IMR-90 (cell line): ENCODE results near the gene NAV2. TPM values are rescaled to one million over a fixed set of nuclear protein-coding genes. Genes with fewer than 3 reads are reported as not detected.

Experiments used
- ATAC-seq: fragments of 200-7000 bp; cut with Tn5 transposase; 2 replicates; pipeline ENCODE4 v1.9.1; 2020; ENCODE audit warnings: low read depth, mild to moderate bottlenecking, moderate library complexity
- BruUV-seq: library from RNA; stranded (reverse); fragments of 400-500 nt; replicated peaks from 2 replicates; lab custom pipeline; 2021; lab: Mats Ljungman, UMichigan
- CTCF ChIA-PET: fragments of 300-600 bp; formaldehyde crosslinking; extraction: SDS; loops from one replicate; lab custom pipeline; 2021; ENCODE audit warnings: antibody characterized with exemption; lab: Yijun Ruan, JAX
- POLR2A ChIA-PET: fragments of 300-600 bp; sonication (Branson Sonifier 250); formaldehyde crosslinking; loops from one replicate; lab custom pipeline; 2022; ENCODE audit warnings: antibody characterized with exemption; ENCODE audit not compliant: unreplicated experiment; lab: Charles Lee
- DNase-seq: peaks from one replicate; pipeline ENCODE4 v3.0.0; 2013
- H2AFZ ChIP-seq: replicated peaks from 2 replicates; pipeline ENCODE3; 2013; ENCODE audit warnings: low read length, mild to moderate bottlenecking; ENCODE audit not compliant: poor library complexity
- H2AK5ac ChIP-seq: 2 replicates; pipeline ENCODE4 v1.6.1; 2013; ENCODE audit warnings: low read depth, low read length, inconsistent platforms
- H2AK9ac ChIP-seq: replicated peaks from 2 replicates; pipeline ENCODE3; 2013; ENCODE audit warnings: mild to moderate bottlenecking, low read depth, low read length, moderate library complexity; ENCODE audit not compliant: poor library complexity
- H2BK120ac ChIP-seq: 2 replicates; pipeline ENCODE4 v1.6.1; 2013; ENCODE audit warnings: low read depth, low read length, inconsistent platforms
- H2BK15ac ChIP-seq: 3 replicates; pipeline ENCODE4 v1.6.1; 2013; ENCODE audit warnings: low read depth, low read length, inconsistent platforms
- H2BK20ac ChIP-seq: 2 replicates; pipeline ENCODE4 v1.6.1; 2013; ENCODE audit warnings: low read depth, mild to moderate bottlenecking, inconsistent platforms, low read length, moderate library complexity
- H2BK5ac ChIP-seq: 2 replicates; pipeline ENCODE4 v1.6.1; 2013; ENCODE audit warnings: mild to moderate bottlenecking, low read depth, low read length, inconsistent platforms; ENCODE audit not compliant: poor library complexity, severe bottlenecking
- H3K14ac ChIP-seq: replicated peaks from 2 replicates; pipeline ENCODE4 v1.6.1; 2013; ENCODE audit warnings: low read depth, low read length, inconsistent platforms
- H3K18ac ChIP-seq: 2 replicates; pipeline ENCODE4 v1.6.1; 2013; ENCODE audit warnings: low read depth, low read length, control low read depth
- H3K23ac ChIP-seq: 2 replicates; pipeline ENCODE4 v1.6.1; 2013; ENCODE audit warnings: low read depth, low read length, inconsistent platforms
- H3K27ac ChIP-seq: 2 replicates; pipeline ENCODE4 v1.5.1; 2013; ENCODE audit warnings: mild to moderate bottlenecking, control low read depth, low read length; ENCODE audit not compliant: insufficient read depth
- H3K27me3 ChIP-seq: 2 replicates; pipeline ENCODE4 v1.6.1; 2013; ENCODE audit warnings: low read length; ENCODE audit not compliant: control insufficient read depth, insufficient read depth
- H3K36me3 ChIP-seq: 2 replicates; pipeline ENCODE4 v1.6.1; 2013; ENCODE audit warnings: low read length, mixed read lengths; ENCODE audit not compliant: control insufficient read depth, insufficient read depth
- H3K4ac ChIP-seq: 2 replicates; pipeline ENCODE4 v1.6.1; 2013; ENCODE audit warnings: low read depth, low read length, inconsistent platforms
- H3K4me1 ChIP-seq: 2 replicates; pipeline ENCODE4 v1.6.1; 2013; ENCODE audit warnings: low read length, mixed read lengths; ENCODE audit not compliant: control insufficient read depth, insufficient read depth
- H3K4me2 ChIP-seq: 2 replicates; pipeline ENCODE4 v1.6.1; 2013; ENCODE audit warnings: low read depth, mild to moderate bottlenecking, control low read depth, low read length, moderate library complexity
- H3K4me3 ChIP-seq: 2 replicates; pipeline ENCODE4 v1.5.1; 2013; ENCODE audit warnings: low read depth, mild to moderate bottlenecking, control low read depth, low read length, moderate library complexity; ENCODE audit not compliant: insufficient read depth
- H3K56ac ChIP-seq: 2 replicates; pipeline ENCODE4 v1.6.1; 2013; ENCODE audit warnings: low read length, inconsistent platforms; ENCODE audit not compliant: insufficient read depth; ENCODE audit errors: extremely low read depth
- H3K79me1 ChIP-seq, 2 experiments: 2 replicates each; pipeline ENCODE4 v1.6.1; 2013; ENCODE audit warnings: low read length in 2 of 2, inconsistent platforms in 1 of 2, low read depth in 1 of 2
- H3K9ac ChIP-seq: 2 replicates; pipeline ENCODE4 v1.6.1; 2013; ENCODE audit warnings: low read depth, low read length, control low read depth
- H3K9me1 ChIP-seq: 2 replicates; pipeline ENCODE4 v1.6.1; 2013; ENCODE audit warnings: low read length, inconsistent platforms; ENCODE audit not compliant: insufficient read depth
- H3K9me3 ChIP-seq: 2 replicates; pipeline ENCODE4 v1.6.1; 2013; ENCODE audit warnings: low read length; ENCODE audit not compliant: control insufficient read depth, insufficient read depth
- H4K20me1 ChIP-seq: 2 replicates; pipeline ENCODE4 v1.6.1; 2013; ENCODE audit warnings: low read length, inconsistent platforms; ENCODE audit not compliant: insufficient read depth
- H4K5ac ChIP-seq: 2 replicates; pipeline ENCODE4 v1.6.1; 2013; ENCODE audit warnings: mild to moderate bottlenecking, low read depth, low read length, control low read depth
- H4K8ac ChIP-seq, 2 experiments: 2 replicates each; pipeline ENCODE4 v1.6.1; 2013; ENCODE audit warnings: low read depth in 2 of 2, low read length in 2 of 2, control low read depth in 1 of 2, inconsistent platforms in 1 of 2
- H4K91ac ChIP-seq: 2 replicates; pipeline ENCODE4 v1.6.1; 2013; ENCODE audit warnings: low read depth, low read length, inconsistent platforms; ENCODE audit not compliant: insufficient read depth
- MAZ ChIP-seq: IDR thresholded peaks from 2 replicates; pipeline ENCODE4 v1.6.1; 2012; ENCODE audit warnings: low read depth, mild to moderate bottlenecking, low read length, improper control_type of control experiment, moderate library complexity, borderline replicate concordance
- WGBS, 2 experiments: methylation state at CpG; one replicate each; pipeline versions ENCODE4 v1.1.5 to v1.1.7; 2013; ENCODE audit warnings: missing lambda C conversion rate in 2 of 2; ENCODE audit not compliant: insufficient read length in 1 of 2; ENCODE audit errors: extremely low coverage in 2 of 2; 5-methylcytosine and 5-hydroxymethylcytosine counted together
- dilution Hi-C: fragments of 300-500 bp; cut with HindIII; formaldehyde crosslinking; loops from one replicate; pipeline ENCODE4 v1.14.3; 2018; ENCODE audit warnings: low sequenced_read_pairs; ENCODE audit not compliant: unreplicated experiment
- in situ Hi-C: fragments of 300-500 bp; cut with MboI; formaldehyde crosslinking; loops from 3 replicates; pipeline ENCODE4 v1.14.3; 2019; ENCODE audit warnings: low sequenced_read_pairs, inconsistent platforms, mixed read lengths
- intact Hi-C: fragments of 100-400 bp; cut with micrococcal nuclease; formaldehyde crosslinking; loops from 2 replicates; pipeline ENCODE4 v1.10.0; 2022
- polyA plus RNA-seq, 3 experiments: library from polyadenylated mRNA; depleted of rRNA; stranded (reverse); fragments of >200 nt; gene quantifications; 2 replicates each; pipeline ENCODE4 v1.2.3, GENCODE V29; 2012; ENCODE audit warnings: low replicate concordance in 1 of 3
- total RNA-seq: library from RNA; depleted of rRNA; stranded (reverse); fragments of >200 nt; gene quantifications from 2 replicates; pipeline ENCODE4 v1.2.3, GENCODE V29; 2012

The NAV2 gene
- total and polyA plus RNA-seq, 2 of the 4 experiments (the other 2 are of a cell fraction) = 4.5 to 12.6 TPM

DNA sequence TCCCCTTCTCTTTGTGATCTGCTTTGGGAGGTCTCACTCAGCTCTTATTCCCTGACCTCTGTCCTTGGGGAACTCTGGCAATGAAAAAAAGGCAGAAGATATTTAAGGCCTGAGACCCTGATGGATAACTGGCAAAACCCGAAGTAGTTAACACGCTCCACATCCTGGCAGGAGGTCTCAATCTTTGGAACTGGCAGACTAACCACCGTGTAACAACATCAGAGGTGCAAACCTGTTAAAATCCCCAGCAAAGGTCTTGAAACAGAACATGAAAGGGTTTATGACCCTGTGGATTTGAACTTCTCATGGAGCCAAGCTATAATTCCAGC is 287.3 kb downstream of the NAV2 start:
- Histone ChIP-seq H3K9me3 (no peaks in the 10 kb centered on the region), H3K4me1 (peaks cover 7% of the 10 kb centered on the region), H2BK120ac (no peak overlapping the region), H3K18ac (no peak overlapping the region), H2AK9ac (no peak overlapping the region), H4K8ac (no peak overlapping the region), H3K36me3 (0 out of 2 replicates have a peak, but pooled peaks cover 2% of the 10 kb centered on the region), H4K20me1 (peaks cover 8% of the 10 kb centered on the region; the same call in 1 of the 2 replicates), H3K27ac (no peak overlapping the region), H3K4me3 (no peak overlapping the region), H3K9me1 (peaks cover 6% of the 10 kb centered on the region; the same call in 1 of the 2 replicates), H2BK5ac (no peak overlapping the region), H2AFZ (no peak overlapping the region), H3K9ac (no peak overlapping the region), H4K5ac (no peak overlapping the region), H2AK5ac (no peak overlapping the region), H3K27me3 (no peaks in the 10 kb centered on the region), H3K23ac (no peak overlapping the region; the same call in 1 of the 2 replicates), H2BK20ac (no peak overlapping the region), H3K4ac (no peak overlapping the region), H3K4me2 (no peak overlapping the region), H3K56ac (no peak overlapping the region), H4K91ac (no peak overlapping the region), H2BK15ac (no peak overlapping the region), H3K79me1 (peaks cover 19 to 25% of the 10 kb centered on the region in 2 experiments), H3K14ac (no peak overlapping the region)
- intact Hi-C loops (no loop called here), dilution Hi-C loops (no loop called here), in situ Hi-C loops (no loop called here)
- BruUV-seq = no TSS peak
- ChIA-PET CTCF (no interaction called here), POLR2A (no interaction called here)
- no peak for ATAC-seq
- DNase-seq = no peak
- TF ChIP-seq MAZ = no peak
- WGBS, 2 experiments = 60% methylated on average over 3 of the region's 3 CpGs; no CpG with 5 or more reads in 1 of the 2 experiments
